SK-N-SH treated with all-trans-retinoic acid at 6 μM for 48 hours (cell line): ENCODE data around the gene APOA4.

Experiments used
- ZFP3 ChIP-seq: fragments of 250-450 bp; sonication (Bioruptor Pico); IDR thresholded peaks from 2 replicates; pipeline ENCODE4 v1.5.0; 2020; ENCODE audit warnings: mild to moderate bottlenecking, moderate library complexity
- ZFP30 ChIP-seq: fragments of 450-650 bp; formaldehyde crosslinking; IDR thresholded peaks from 2 replicates; pipeline ENCODE4 v1.5.0; 2022; ENCODE audit warnings: mild to moderate bottlenecking, moderate library complexity

- TF ChIP-seq ZFP30 (no peak), ZFP3 (no peak)
Observed at GRCh38 chr11:116791813-116792143, 31.3 kb downstream of the APOA4 start, which contains the start of gene APOA5.
